Tibial nerve (tissue), 4 donors: Measurements from ENCODE around the gene SV2B. TPM values are rescaled to one million over a fixed set of nuclear protein-coding genes. Genes with fewer than 3 reads are reported as not detected.

Experiments
- DNase-seq, 2 donors: peaks; one replicate each; pipeline ENCODE4 v3.0.0-alpha.2; 2019; ENCODE audit warnings: low spot score in 2 of 2
- H3K27ac ChIP-seq, 4 donors: fragments of 200-600 bp; sonication (generic) in 3 of 4; one replicate each; pipeline ENCODE4 v1.5.1; 2017 to 2019; ENCODE audit warnings: mild to moderate bottlenecking in 1 of 4
- H3K27me3 ChIP-seq, 2 donors: fragments of 200-600 bp; sonication (generic) in 1 of 2; one replicate each; pipeline versions ENCODE4 v1.5.1 to v1.6.0; 2017 to 2019
- H3K36me3 ChIP-seq, 3 donors: fragments of 200-600 bp; sonication (generic); one replicate each; pipeline ENCODE4 v1.5.1; 2018 to 2019
- H3K4me1 ChIP-seq, 4 donors: fragments of 200-600 bp; sonication (generic) in 3 of 4; one replicate each; pipeline ENCODE4 v1.5.1; 2017 to 2019
- H3K4me3 ChIP-seq, 4 donors: fragments of 200-600 bp; sonication (generic) in 3 of 4; one replicate each; pipeline ENCODE4 v1.5.1; 2017 to 2019; ENCODE audit warnings: mild to moderate bottlenecking in 1 of 4, moderate library complexity in 1 of 4
- H3K9me3 ChIP-seq, 4 donors: fragments of 200-600 bp; sonication (generic) in 3 of 4; one replicate each; pipeline ENCODE4 v1.5.1; 2017 to 2019
- EP300 ChIP-seq, 2 donors: sonication (generic); formaldehyde crosslinking; IDR thresholded peaks; one replicate each; pipeline ENCODE4 v1.6.1; 2017; ENCODE audit warnings: antibody characterized with exemption in 2 of 2, mild to moderate bottlenecking in 1 of 2
- POLR2A ChIP-seq, 2 donors: fragments of 450-650 bp; IDR thresholded peaks; one replicate each; pipeline ENCODE4 v1.6.1; 2017; ENCODE audit warnings: antibody characterized with exemption in 2 of 2, mild to moderate bottlenecking in 2 of 2, moderate library complexity in 2 of 2
- WGBS, 2 donors: methylation state at CpG; one replicate each; pipeline ENCODE4 v1.1.5; 2018; 5-methylcytosine and 5-hydroxymethylcytosine counted together
- total RNA-seq, 4 donors: library from RNA; depleted of rRNA; stranded (reverse); fragments of >200 nt; gene quantifications; one replicate each; pipeline ENCODE4 v1.1.0, GENCODE V29; 2016
- TF ChIP-seq, protein P1 (sequence below), 5 experiments: fragments of 200-600 bp in 3 of 5; fragments of 450-650 bp in 2 of 5; sonication (generic) in 3 of 5; IDR thresholded peaks; one replicate each; pipeline ENCODE4 v1.5.1; 2016 to 2019; ENCODE audit warnings: antibody characterized with exemption in 5 of 5, mild to moderate bottlenecking in 3 of 5, moderate library complexity in 2 of 5

The SV2B gene
- total RNA-seq, 4 donors from 2014 or later, result 8.3 to 20.5 (median 17.1) TPM

DNA sequence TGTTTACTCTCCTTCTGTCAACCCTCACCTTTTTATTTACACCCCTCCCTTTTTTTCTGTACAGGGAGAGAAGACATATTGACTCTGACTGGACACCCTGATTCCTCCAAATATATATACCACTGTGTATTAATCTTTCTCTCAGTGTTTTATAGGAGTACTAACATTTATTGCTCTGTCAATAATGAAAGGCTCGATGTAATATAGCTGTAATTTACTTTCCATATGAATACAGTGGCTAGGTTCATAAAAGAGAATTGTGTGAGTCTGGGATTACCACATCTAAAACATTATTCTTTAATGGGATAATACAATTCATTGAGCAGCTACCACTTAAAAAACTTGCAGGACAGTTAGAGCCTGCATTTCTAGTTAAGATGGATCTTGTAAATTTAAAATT lies 194.3 kb downstream of the SV2B start:
- Histone ChIP-seq H3K27ac (no peak overlapping the region), H3K4me1 (no peaks in the 10 kb centered on the region), H3K36me3 (no peaks in the 10 kb centered on the region), H3K27me3 (peaks cover 0 to 10% of the 10 kb centered on the region in 2 donors), H3K4me3 (no peak overlapping the region), H3K9me3 (no peaks in the 10 kb centered on the region)
- TF ChIP-seq, protein P1, sequence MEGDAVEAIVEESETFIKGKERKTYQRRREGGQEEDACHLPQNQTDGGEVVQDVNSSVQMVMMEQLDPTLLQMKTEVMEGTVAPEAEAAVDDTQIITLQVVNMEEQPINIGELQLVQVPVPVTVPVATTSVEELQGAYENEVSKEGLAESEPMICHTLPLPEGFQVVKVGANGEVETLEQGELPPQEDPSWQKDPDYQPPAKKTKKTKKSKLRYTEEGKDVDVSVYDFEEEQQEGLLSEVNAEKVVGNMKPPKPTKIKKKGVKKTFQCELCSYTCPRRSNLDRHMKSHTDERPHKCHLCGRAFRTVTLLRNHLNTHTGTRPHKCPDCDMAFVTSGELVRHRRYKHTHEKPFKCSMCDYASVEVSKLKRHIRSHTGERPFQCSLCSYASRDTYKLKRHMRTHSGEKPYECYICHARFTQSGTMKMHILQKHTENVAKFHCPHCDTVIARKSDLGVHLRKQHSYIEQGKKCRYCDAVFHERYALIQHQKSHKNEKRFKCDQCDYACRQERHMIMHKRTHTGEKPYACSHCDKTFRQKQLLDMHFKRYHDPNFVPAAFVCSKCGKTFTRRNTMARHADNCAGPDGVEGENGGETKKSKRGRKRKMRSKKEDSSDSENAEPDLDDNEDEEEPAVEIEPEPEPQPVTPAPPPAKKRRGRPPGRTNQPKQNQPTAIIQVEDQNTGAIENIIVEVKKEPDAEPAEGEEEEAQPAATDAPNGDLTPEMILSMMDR (IDR thresholded peaks at IDR 0.05), result no peak
- TF ChIP-seq POLR2A (IDR thresholded peaks at IDR 0.05), result no peak
- TF ChIP-seq EP300 (IDR thresholded peaks at IDR 0.05), result no peak
- WGBS, 2 donors, result 35 to 42% methylated on average over 1 of the region's 1 CpG
- no peak for DNase-seq

DNA sequence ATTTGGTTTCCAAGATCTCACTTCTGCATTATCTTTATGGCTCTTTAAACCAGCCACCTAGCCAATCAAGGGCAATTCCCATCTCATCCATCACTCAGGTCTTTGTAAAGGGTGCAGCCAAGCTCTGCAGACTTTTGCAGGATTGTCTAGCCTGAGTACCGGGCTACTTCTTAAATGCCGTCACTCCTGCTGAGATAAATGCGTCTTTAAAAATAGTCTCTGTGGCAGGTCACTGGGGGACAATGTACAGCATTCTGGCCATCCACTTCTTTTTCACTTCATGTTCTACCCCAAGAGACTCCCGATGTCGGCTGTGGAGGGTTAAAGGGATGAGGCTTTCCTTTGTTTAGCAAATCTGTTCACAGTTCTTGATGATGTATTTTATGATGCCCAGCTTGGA lies 194.7 kb downstream of the SV2B start:
- H3K4me1 ChIP-seq, result no peaks in the 10 kb centered on the region
- no peaks in the 10 kb centered on the region for H3K36me3 ChIP-seq
- no peaks in the 10 kb centered on the region for H3K9me3 ChIP-seq
- TF ChIP-seq EP300 (IDR thresholded peaks at IDR 0.05) (no peak), POLR2A (IDR thresholded peaks at IDR 0.05) (no peak)
- TF ChIP-seq, protein P1 (IDR thresholded peaks at IDR 0.05), result no peak
- H3K4me3 ChIP-seq, result no peak overlapping the region
- peaks cover 0 to 10% of the 10 kb centered on the region in 2 donors for H3K27me3 ChIP-seq
- no peak for DNase-seq
- no peak overlapping the region for H3K27ac ChIP-seq
- 33 to 49% methylated on average over 5 of the region's 5 CpGs for WGBS, 2 donors

DNA sequence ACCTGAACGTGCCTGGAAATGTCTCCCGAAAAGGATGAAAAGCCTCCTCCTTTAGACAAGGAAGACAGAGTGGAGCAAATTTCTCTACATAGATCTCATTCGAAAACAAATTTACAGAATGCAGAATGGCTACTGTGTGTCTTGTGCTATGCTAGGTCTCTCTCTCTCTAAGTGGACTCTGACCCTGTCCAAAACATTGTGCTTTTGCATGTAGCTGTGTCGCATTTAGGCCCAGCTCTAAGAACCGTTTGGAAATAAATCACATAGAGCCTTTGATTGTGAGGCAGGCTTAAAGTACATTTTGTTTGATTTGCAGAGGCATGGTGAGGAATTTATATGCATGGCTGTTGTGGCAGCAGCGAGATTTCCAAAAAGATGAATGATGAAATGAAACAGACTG lies 198.0 kb downstream of the SV2B start:
- Histone ChIP-seq H3K4me3 (no peak overlapping the region), H3K4me1 (peaks cover 0 to 3% (median 0%) of the 10 kb centered on the region in 4 donors), H3K27ac (no peak overlapping the region), H3K9me3 (no peaks in the 10 kb centered on the region), H3K36me3 (no peaks in the 10 kb centered on the region), H3K27me3 (peaks cover 0 to 12% of the 10 kb centered on the region in 2 donors)
- TF ChIP-seq, protein P1 (IDR thresholded peaks at IDR 0.05), result no peak
- TF ChIP-seq EP300 (IDR thresholded peaks at IDR 0.05) (no peak), POLR2A (IDR thresholded peaks at IDR 0.05) (no peak)
- 70 to 77% methylated on average over 6 of the region's 6 CpGs for WGBS, 2 donors
- DNase-seq, result no peak

DNA sequence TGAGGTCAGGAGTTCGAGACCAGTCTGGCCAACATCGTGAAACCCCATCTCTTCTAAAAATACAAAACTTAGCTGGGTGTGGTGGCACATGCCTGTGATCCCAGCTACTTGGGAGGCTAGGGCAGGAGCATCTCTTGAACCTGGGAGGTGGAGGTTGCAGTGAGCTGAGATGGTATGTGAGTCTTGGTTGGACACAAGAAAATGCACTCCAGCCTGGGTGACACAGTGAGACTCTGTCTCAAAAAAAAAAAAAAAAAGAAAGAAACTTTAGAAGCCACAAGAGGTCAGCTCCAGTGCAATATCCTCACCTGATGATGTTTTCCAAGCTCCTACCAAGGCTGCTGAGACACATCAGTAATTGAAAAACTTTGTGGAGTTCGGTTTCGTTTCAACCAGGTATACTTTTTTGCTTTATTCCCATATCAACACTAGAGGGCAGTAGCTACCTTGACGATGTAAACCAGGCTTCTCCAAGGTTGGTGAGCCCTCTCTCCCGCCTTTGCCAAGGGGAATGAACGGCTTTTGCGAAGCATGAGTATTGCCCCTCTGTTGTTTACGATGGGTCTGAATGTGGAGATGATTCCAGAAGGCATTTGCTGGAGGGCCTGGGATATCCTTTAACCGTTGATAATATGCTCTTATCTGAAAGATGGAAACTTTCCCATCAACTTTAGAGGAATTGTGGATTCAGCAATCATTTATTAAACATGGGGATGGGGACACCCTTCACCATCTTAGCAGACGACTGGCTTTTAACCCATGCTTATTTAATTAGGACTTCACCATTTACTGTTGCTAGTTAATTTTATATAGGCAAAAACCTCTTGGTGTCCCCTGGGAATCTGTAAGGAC lies 202.8 kb downstream of the SV2B start:
- peak in 1 of 2 donors; percentile 13 for DNase-seq
- Histone ChIP-seq H3K27ac (no peak overlapping the region), H3K9me3 (no peaks in the 10 kb centered on the region), H3K4me3 (no peak overlapping the region), H3K27me3 (peaks cover 0 to 14% of the 10 kb centered on the region in 2 donors), H3K4me1 (peaks cover 0 to 5% (median 0%) of the 10 kb centered on the region in 4 donors), H3K36me3 (no peaks in the 10 kb centered on the region)
- WGBS, 2 donors, result 19 to 22% methylated on average over 11 of the region's 11 CpGs
- TF ChIP-seq, protein P1 (IDR thresholded peaks at IDR 0.05), result peak; percentile 63 to 80 (median 73)
- TF ChIP-seq POLR2A (IDR thresholded peaks at IDR 0.05), result no peak

DNA sequence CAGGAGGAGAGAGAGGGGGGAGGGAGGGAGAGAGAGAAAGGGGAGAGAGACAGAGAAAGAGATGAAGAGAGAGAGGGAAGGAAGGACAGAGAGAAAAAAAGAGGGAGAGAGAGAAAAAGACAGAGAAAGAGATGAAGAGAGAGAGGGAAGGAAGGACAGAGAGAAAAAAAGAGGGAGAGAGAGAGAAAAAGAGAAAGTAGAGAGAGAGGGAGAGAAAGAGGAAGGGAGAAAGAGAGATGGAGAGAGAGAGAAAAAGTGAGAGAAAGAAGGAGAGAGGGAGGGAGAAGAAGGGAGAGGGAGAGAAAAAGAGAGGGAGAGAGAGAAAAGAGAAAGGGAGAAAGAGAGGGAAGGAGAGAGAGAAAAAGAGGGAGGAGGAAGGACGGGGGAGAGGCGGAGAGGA lies 204.2 kb downstream of the SV2B start:
- no peak for TF ChIP-seq EP300 (IDR thresholded peaks at IDR 0.05)
- no peak for TF ChIP-seq POLR2A (IDR thresholded peaks at IDR 0.05)
- TF ChIP-seq, protein P1 (IDR thresholded peaks at IDR 0.05), result no peak
- H3K27ac ChIP-seq, result no peak overlapping the region
- no peaks in the 10 kb centered on the region for H3K9me3 ChIP-seq
- no peaks in the 10 kb centered on the region for H3K36me3 ChIP-seq
- no peak overlapping the region for H3K4me3 ChIP-seq
- 72 to 88% methylated on average over 2 of the region's 2 CpGs for WGBS, 2 donors
- H3K27me3 ChIP-seq, result peaks cover 0 to 14% of the 10 kb centered on the region in 2 donors
- H3K4me1 ChIP-seq, result peaks cover 0 to 5% (median 0%) of the 10 kb centered on the region in 4 donors
- no peak for DNase-seq
